Kidney (tissue), 14 donors: ENCODE data around the gene GIMAP6. TPM values are rescaled to one million over a fixed set of nuclear protein-coding genes. Genes with fewer than 3 reads are reported as not detected.
"Not testable (repeated sequence)": the region's sequence is repeated elsewhere in the genome, so short reads cannot be mapped to it uniquely, and the experiment has no call there.

ENCODE experiments used
- DNase-seq, 5 donors: peaks; one replicate each; pipeline ENCODE4 v3.0.0-alpha.2; 2013 to 2020
- FAIRE-seq: peaks from 2 replicates; lab custom pipeline; 2012; peaks lifted over from hg19 to GRCh38; lab: Jason Lieb, UNC
- H3K27ac ChIP-seq, 2 donors: one replicate each; pipeline ENCODE4 v1.7.0; 2013; ENCODE audit warnings: low read depth in 2 of 2, low read length in 2 of 2, inconsistent platforms in 1 of 2
- H3K27me3 ChIP-seq: one replicate; pipeline ENCODE4 v1.7.1; 2013; ENCODE audit warnings: low read length, inconsistent platforms; ENCODE audit not compliant: control insufficient read depth, insufficient read depth
- H3K36me3 ChIP-seq, 3 donors: one replicate each; pipeline versions ENCODE4 v1.7.0 to v1.7.1; 2013; ENCODE audit warnings: low read length in 3 of 3, control low read depth in 1 of 3, inconsistent platforms in 1 of 3; ENCODE audit not compliant: insufficient read depth in 3 of 3, control insufficient read depth in 2 of 3
- H3K4me1 ChIP-seq, 3 donors: one replicate each; pipeline versions ENCODE4 v1.7.0 to v1.7.1; 2013; ENCODE audit warnings: low read length in 3 of 3, inconsistent platforms in 1 of 3, low read depth in 1 of 3; ENCODE audit not compliant: control insufficient read depth in 2 of 3, insufficient read depth in 2 of 3
- H3K4me3 ChIP-seq, 3 donors: one replicate each; pipeline versions ENCODE4 v1.7.0 to v1.8.1; 2013; ENCODE audit warnings: low read length in 3 of 3, control low read depth in 1 of 3, inconsistent platforms in 1 of 3
- H3K9ac ChIP-seq, 3 donors: one replicate each; pipeline versions ENCODE4 v1.7.0 to v1.7.1; 2013; ENCODE audit warnings: low read length in 3 of 3, control low read depth in 1 of 3, inconsistent platforms in 1 of 3
- H3K9me3 ChIP-seq, 3 donors: one replicate each; pipeline versions ENCODE4 v1.7.0 to v1.7.1; 2013; ENCODE audit warnings: low read length in 3 of 3, control low read depth in 1 of 3, inconsistent platforms in 1 of 3; ENCODE audit not compliant: control insufficient read depth in 2 of 3, insufficient read depth in 1 of 3
- intact Hi-C: fragments of 100-400 bp; cut with DNase I; formaldehyde crosslinking; loops from one replicate; pipeline ENCODE4 v1.11.1; 2022
- polyA plus RNA-seq: library from polyadenylated mRNA; stranded (reverse); fragments of 350-450 nt; fragmentation: Illumina TruSeq; extraction: RNeasy Lipid Tissue Mini Kit (QIAGEN cat#74804); gene quantifications from one replicate; pipeline ENCODE4 v1.2.3, GENCODE V29; 2014; ENCODE audit warnings: low read depth, low replicate concordance; ENCODE audit not compliant: insufficient read depth
- total RNA-seq: library from RNA; stranded (reverse); fragmentation: NEBNext Ultra II Directional; extraction: Animal tissue kit (Norgen Biotek cat#: 25700); gene quantifications from one replicate; pipeline ENCODE4 v1.2.1, GENCODE V29; 2021
- TF ChIP-seq, protein P1 (sequence below): IDR thresholded peaks from 3 replicates; pipeline ENCODE4 v1.5.1; 2012; ENCODE audit warnings: mild to moderate bottlenecking, moderate library complexity, borderline replicate concordance; ENCODE audit not compliant: insufficient read depth; ENCODE audit errors: extremely low read depth
- donor health status: control.
- donor health status: control.
- donor health status: control.
- donor health status: control.
- donor health status: control.
- donor health status: DM: yes; HTN: yes; CAD: no.
- donor health status: Normal renal cell carcinoma (clear cell type).

Gene GIMAP6
- total and polyA plus RNA-seq, 2 donors from 2014 or later: 14.3 to 48.7 TPM

DNA sequence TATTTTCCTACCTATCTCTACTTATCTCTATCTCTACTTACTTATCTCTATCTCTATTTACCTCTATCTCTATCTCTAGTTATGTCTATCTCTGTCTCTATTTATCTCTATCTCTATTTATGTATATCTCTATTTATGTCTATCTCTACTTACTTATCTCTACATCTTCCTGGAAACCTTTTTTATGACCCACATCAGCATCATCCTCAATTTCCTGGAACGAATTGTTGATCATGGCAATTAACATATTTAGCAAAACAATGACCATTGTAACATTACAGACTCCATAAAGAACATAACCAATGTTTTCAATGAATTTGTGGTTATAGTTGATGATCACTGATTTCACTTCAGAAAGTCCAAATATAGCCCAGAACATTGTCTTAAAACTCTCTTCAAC lies 18.3 kb downstream of the GIMAP6 start:
- no peak for DNase-seq
- H3K36me3 ChIP-seq: no peaks in the 10 kb centered on the region
- TF ChIP-seq, protein P1, sequence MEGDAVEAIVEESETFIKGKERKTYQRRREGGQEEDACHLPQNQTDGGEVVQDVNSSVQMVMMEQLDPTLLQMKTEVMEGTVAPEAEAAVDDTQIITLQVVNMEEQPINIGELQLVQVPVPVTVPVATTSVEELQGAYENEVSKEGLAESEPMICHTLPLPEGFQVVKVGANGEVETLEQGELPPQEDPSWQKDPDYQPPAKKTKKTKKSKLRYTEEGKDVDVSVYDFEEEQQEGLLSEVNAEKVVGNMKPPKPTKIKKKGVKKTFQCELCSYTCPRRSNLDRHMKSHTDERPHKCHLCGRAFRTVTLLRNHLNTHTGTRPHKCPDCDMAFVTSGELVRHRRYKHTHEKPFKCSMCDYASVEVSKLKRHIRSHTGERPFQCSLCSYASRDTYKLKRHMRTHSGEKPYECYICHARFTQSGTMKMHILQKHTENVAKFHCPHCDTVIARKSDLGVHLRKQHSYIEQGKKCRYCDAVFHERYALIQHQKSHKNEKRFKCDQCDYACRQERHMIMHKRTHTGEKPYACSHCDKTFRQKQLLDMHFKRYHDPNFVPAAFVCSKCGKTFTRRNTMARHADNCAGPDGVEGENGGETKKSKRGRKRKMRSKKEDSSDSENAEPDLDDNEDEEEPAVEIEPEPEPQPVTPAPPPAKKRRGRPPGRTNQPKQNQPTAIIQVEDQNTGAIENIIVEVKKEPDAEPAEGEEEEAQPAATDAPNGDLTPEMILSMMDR: no peak
- H3K4me3 ChIP-seq: no peak overlapping the region
- no peak overlapping the region for H3K9ac ChIP-seq
- FAIRE-seq: no peak
- intact Hi-C loops: no loop called here
- no peaks in the 10 kb centered on the region for H3K9me3 ChIP-seq
- no peak overlapping the region for H3K27ac ChIP-seq
- H3K4me1 ChIP-seq: no peaks in the 10 kb centered on the region
- no peaks in the 10 kb centered on the region for H3K27me3 ChIP-seq

DNA sequence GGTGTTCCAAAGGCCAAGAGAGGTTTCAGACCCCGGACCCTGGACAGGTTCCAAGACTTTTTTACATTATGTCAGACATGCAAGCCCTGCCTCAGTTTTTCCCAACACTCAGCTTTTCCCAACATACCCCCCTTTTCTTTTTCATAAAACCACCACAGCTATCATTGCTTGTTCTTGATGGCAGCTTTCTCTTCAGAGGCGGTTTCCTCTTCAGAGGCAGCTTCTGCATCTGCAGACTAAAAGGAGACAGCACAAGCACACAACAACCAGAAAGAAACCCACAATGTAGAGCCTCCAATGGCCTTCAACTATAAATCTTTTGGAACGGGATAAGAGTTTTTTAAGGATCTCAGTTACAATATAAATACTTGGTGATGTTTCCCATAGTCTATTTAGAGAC lies 19.3 kb downstream of the GIMAP6 start:
- intact Hi-C loops: no loop called here
- Histone ChIP-seq H3K9me3 (no peaks in the 10 kb centered on the region), H3K36me3 (no peaks in the 10 kb centered on the region), H3K4me3 (no peak overlapping the region), H3K4me1 (no peaks in the 10 kb centered on the region), H3K27ac (no peak overlapping the region), H3K27me3 (no peaks in the 10 kb centered on the region), H3K9ac (no peak overlapping the region)
- TF ChIP-seq, protein P1: no peak
- FAIRE-seq: no peak
- DNase-seq: no peak

DNA sequence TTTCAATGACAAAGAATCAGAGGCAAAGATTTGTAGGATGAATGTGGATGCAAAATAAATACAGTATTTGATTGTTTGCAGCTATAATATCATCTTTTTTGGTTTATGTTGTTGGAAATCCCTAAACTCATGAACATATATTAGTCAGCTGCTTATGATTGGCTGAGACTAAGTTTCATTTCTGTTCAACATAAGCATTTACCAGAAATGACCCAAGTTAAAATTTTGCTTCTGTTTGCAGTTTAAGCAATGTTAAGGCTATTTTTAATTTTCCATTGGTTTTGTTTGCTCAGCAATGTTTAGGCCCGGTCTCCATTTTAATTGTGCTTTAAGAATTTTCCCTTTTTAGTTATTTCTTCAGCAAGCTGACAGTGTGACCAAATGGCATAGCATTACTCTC lies 22.0 kb downstream of the GIMAP6 start:
- Histone ChIP-seq H3K27ac (no peak overlapping the region), H3K36me3 (no peaks in the 10 kb centered on the region), H3K27me3 (no peaks in the 10 kb centered on the region), H3K4me3 (no peak overlapping the region), H3K9me3 (no peaks in the 10 kb centered on the region), H3K9ac (no peak overlapping the region), H3K4me1 (no peaks in the 10 kb centered on the region)
- TF ChIP-seq, protein P1: no peak
- intact Hi-C loops: no loop called here
- DNase-seq (no peak), FAIRE-seq (no peak)

DNA sequence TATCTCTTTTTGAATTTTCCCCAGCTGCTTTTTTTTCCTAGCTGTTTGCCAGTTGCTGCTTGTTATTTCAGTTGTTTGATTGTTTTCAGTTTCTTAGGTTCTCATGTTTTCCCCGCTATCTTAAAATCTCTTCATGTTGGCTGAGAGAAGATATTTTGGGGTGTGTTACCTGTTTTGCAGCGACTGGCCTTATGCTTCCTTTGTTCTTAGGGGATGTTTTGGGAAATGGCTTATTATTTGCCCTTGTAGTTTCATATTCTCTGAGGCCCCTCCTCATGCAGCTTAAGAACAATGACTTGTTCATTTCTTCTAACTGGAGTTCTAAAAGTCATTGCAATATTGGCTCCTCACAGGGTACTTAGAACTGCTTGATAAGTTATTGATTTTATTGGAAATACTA lies 28.6 kb downstream of the GIMAP6 start:
- H3K4me3 ChIP-seq, H3K9ac ChIP-seq, DNase-seq, H3K9me3 ChIP-seq, H3K27me3 ChIP-seq, FAIRE-seq, intact Hi-C loops, H3K27ac ChIP-seq, H3K4me1 ChIP-seq, H3K36me3 ChIP-seq: not testable (repeated sequence)
